Thyroid gland (tissue), 4 donors: ENCODE measurements around the gene RNFT2. TPM values are rescaled to one million over a fixed set of nuclear protein-coding genes. Genes with fewer than 3 reads are reported as not detected.

Source experiments
- DNase-seq, 2 donors: peaks; one replicate each; pipeline ENCODE4 v3.0.0-alpha.2; 2019
- H3K27ac ChIP-seq, 3 donors: fragments of 200-600 bp; sonication (generic); 1 replicate in 2 of 3; 2 replicates in 1 of 3; pipeline ENCODE4 v1.5.1; 2016 to 2019; ENCODE audit warnings: mild to moderate bottlenecking in 1 of 3, moderate library complexity in 1 of 3
- H3K27me3 ChIP-seq: fragments of 200-600 bp; sonication (generic); one replicate; pipeline ENCODE4 v1.5.1; 2019
- H3K36me3 ChIP-seq, 2 donors: fragments of 200-600 bp; sonication (generic); one replicate each; pipeline ENCODE4 v1.5.1; 2016 to 2019
- H3K4me1 ChIP-seq, 2 donors: fragments of 200-600 bp; sonication (generic); one replicate each; pipeline ENCODE4 v1.5.1; 2017 to 2019
- H3K4me3 ChIP-seq, 3 donors: fragments of 200-600 bp; sonication (generic); replicated peaks in 1 of 3; 1 replicate in 2 of 3; 2 replicates in 1 of 3; pipeline ENCODE4 v1.5.1; 2016; ENCODE audit warnings: mild to moderate bottlenecking in 1 of 3
- H3K9me3 ChIP-seq: fragments of 200-600 bp; sonication (generic); one replicate; pipeline ENCODE4 v1.5.1; 2017
- CTCF ChIP-seq, 6 experiments: fragments of 200-600 bp in 3 of 6; fragments of 450-650 bp in 3 of 6; sonication (generic) in 3 of 6; IDR thresholded peaks; one replicate each; pipeline ENCODE4 v1.5.1; 2016 to 2019; ENCODE audit warnings: antibody characterized with exemption in 6 of 6, mild to moderate bottlenecking in 2 of 6, inconsistent platforms in 1 of 6, moderate library complexity in 1 of 6
- POLR2A ChIP-seq, 2 donors: fragments of 450-650 bp; IDR thresholded peaks; one replicate each; pipeline ENCODE4 v1.6.1; 2017; ENCODE audit warnings: antibody characterized with exemption in 2 of 2, mild to moderate bottlenecking in 2 of 2, moderate library complexity in 1 of 2
- WGBS, 2 donors: methylation state at CpG; one replicate each; pipeline ENCODE4 v1.1.5; 2017; 5-methylcytosine and 5-hydroxymethylcytosine counted together
- intact Hi-C: fragments of 100-400 bp; cut with DNase I; formaldehyde crosslinking; loops from one replicate; pipeline ENCODE4 v1.15.1; 2023
- total RNA-seq, 4 donors: library from RNA; depleted of rRNA; stranded (reverse); fragments of >200 nt; gene quantifications; one replicate each; pipeline ENCODE4 v1.2.3, GENCODE V29; 2016

Gene RNFT2
- 1 to 10 TPM; 2.3 to 5.0 (median 4.5) TPM for total RNA-seq

- peaks cover 10 to 13% of the 10 kb centered on the region in 2 donors for H3K36me3 ChIP-seq
- TF ChIP-seq POLR2A (IDR thresholded peaks at IDR 0.05) (peak; percentile 96 to 99), CTCF (IDR thresholded peaks at IDR 0.05) (peak in 1 of 6 experiments; percentile 12)
- intact Hi-C loops = no loop called here
- peak; percentile 99 to 100 for DNase-seq
- no peaks in the 10 kb centered on the region for H3K27me3 ChIP-seq
- peak within 1 kb of the TSS; percentile 56 to 82 (median 77) for H3K4me3 ChIP-seq
- peaks cover 24 to 29% of the 10 kb centered on the region in 2 donors for H3K4me1 ChIP-seq
- no peaks in the 10 kb centered on the region for H3K9me3 ChIP-seq
- peak within 1 kb of the TSS; percentile 70 to 87 (median 79) for H3K27ac ChIP-seq
- 0% methylated on average over 24 to 44 of the region's 80 CpGs for WGBS, 2 donors
Observed at GRCh38 chr12:116737774-116738657, at the start of gene RNFT2, which contains the start of gene SPRING1. Gene RNFT2, plus strand, starts transcription at chr12:116738315. Its CDS starts 2,183 bp downstream, at chr12:116740498. Gene SPRING1, minus strand, starts transcription at chr12:116738069. Its CDS starts 169 bp downstream, at chr12:116737900.

GRCh38 chr12:116689521-116689920, 48.6 kb upstream of the RNFT2 start:
- H3K27ac ChIP-seq = no peak overlapping the region
- no peak for DNase-seq
- WGBS, 2 donors = 58 to 65% methylated on average over 5 of the region's 5 CpGs
- H3K36me3 ChIP-seq = no peaks in the 10 kb centered on the region
- no peak for TF ChIP-seq CTCF (IDR thresholded peaks at IDR 0.05)
- no peak for TF ChIP-seq POLR2A (IDR thresholded peaks at IDR 0.05)
- no peak overlapping the region for H3K4me3 ChIP-seq
- H3K9me3 ChIP-seq = no peaks in the 10 kb centered on the region
- H3K4me1 ChIP-seq = peaks cover 8 to 21% of the 10 kb centered on the region in 2 donors
- intact Hi-C loops = no loop called here
- H3K27me3 ChIP-seq = no peaks in the 10 kb centered on the region

- no peaks in the 10 kb centered on the region for H3K36me3 ChIP-seq
- H3K27me3 ChIP-seq = no peaks in the 10 kb centered on the region
- H3K4me3 ChIP-seq = no peak overlapping the region
- no peak overlapping the region for H3K27ac ChIP-seq
- WGBS, 2 donors = 67 to 68% methylated on average over 8 of the region's 8 CpGs
- no peaks in the 10 kb centered on the region for H3K9me3 ChIP-seq
- intact Hi-C loops = loop anchor here (10.0 kb wide), 1 partner anchor 685 kb away; no protein-coding TSS in a partner anchor
- TF ChIP-seq POLR2A (IDR thresholded peaks at IDR 0.05) (no peak), CTCF (IDR thresholded peaks at IDR 0.05) (no peak)
- DNase-seq = no peak
- peaks cover 8 to 21% of the 10 kb centered on the region in 2 donors for H3K4me1 ChIP-seq
Observed at GRCh38 chr12:116689979-116690744, 48.0 kb upstream of the RNFT2 start.

- intact Hi-C loops = loop anchor here (10.0 kb wide), 1 partner anchor 686 kb away; no protein-coding TSS in a partner anchor
- no peak for TF ChIP-seq CTCF (IDR thresholded peaks at IDR 0.05)
- TF ChIP-seq POLR2A (IDR thresholded peaks at IDR 0.05) = no peak
- Histone ChIP-seq H3K27ac (no peak overlapping the region), H3K36me3 (no peaks in the 10 kb centered on the region), H3K27me3 (no peaks in the 10 kb centered on the region), H3K4me3 (no peak overlapping the region), H3K4me1 (peaks cover 8 to 21% of the 10 kb centered on the region in 2 donors), H3K9me3 (no peaks in the 10 kb centered on the region)
- WGBS, 2 donors = 92 to 98% methylated on average over 7 of the region's 7 CpGs
- no peak for DNase-seq
Observed at GRCh38 chr12:116691205-116691604, 46.9 kb upstream of the RNFT2 start.
